VCaP (cell line): Measurements from ENCODE around the gene CYTH1.

Source experiments
- H3K27ac ChIP-seq: fragments of 450-650 bp; 2 replicates; pipeline ENCODE4 v1.5.1; 2017
- TF ChIP-seq, protein P1 (sequence below): fragments of 450-650 bp; conservative IDR thresholded peaks from 2 replicates; pipeline ENCODE4 v1.5.1; 2017; ENCODE audit warnings: mild to moderate bottlenecking, moderate library complexity

The CYTH1 gene

DNA sequence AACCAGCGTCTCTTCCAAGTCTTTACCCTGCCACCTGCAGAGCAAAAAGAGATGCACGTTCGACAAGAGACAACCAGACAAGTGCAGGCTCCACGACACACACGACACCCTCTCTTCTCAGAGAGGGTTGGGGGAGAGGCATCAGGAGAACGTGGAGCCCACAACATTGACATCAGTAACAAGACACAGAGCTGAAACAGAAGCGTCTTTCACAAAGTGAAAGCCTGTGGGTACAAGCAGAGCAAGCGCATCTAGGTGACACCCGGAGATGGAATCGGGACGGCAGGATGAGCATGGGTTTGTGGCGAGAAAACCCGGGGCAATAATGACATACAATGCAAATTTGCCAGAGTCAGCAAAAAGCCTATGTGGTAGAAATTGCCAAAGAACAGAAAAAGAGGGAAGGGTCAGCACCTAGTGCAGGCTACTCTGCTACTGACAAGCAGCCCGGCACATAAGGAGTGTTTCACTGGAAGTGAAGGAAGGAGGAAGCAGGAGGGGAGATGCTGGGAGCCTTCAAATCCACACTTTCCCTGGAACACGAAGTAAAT, 89.5 kb downstream of the CYTH1 start:
- TF ChIP-seq, protein P1, sequence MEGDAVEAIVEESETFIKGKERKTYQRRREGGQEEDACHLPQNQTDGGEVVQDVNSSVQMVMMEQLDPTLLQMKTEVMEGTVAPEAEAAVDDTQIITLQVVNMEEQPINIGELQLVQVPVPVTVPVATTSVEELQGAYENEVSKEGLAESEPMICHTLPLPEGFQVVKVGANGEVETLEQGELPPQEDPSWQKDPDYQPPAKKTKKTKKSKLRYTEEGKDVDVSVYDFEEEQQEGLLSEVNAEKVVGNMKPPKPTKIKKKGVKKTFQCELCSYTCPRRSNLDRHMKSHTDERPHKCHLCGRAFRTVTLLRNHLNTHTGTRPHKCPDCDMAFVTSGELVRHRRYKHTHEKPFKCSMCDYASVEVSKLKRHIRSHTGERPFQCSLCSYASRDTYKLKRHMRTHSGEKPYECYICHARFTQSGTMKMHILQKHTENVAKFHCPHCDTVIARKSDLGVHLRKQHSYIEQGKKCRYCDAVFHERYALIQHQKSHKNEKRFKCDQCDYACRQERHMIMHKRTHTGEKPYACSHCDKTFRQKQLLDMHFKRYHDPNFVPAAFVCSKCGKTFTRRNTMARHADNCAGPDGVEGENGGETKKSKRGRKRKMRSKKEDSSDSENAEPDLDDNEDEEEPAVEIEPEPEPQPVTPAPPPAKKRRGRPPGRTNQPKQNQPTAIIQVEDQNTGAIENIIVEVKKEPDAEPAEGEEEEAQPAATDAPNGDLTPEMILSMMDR, result no peak
- H3K27ac ChIP-seq, result no peak overlapping the region

DNA sequence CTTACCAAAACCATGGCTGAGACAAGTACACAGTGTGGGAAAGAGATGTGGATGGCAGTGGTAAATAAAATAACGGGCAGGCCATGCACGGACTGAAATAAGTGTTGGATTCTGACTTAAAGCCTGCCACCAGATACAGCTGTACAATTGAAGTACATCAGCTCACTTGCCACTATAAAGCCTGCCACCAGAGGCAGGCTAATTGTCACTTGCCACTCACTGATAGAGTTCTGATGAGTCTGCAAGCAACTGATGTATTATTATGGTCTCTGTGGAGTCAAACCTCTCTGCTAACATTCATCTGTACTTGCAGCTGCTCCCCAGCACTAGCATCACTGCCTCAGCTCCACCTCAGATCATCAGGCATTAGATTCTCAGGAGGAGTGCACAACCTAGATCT, 93.0 kb downstream of the CYTH1 start:
- no peak overlapping the region for H3K27ac ChIP-seq
- TF ChIP-seq, protein P1, result peak; percentile 39

DNA sequence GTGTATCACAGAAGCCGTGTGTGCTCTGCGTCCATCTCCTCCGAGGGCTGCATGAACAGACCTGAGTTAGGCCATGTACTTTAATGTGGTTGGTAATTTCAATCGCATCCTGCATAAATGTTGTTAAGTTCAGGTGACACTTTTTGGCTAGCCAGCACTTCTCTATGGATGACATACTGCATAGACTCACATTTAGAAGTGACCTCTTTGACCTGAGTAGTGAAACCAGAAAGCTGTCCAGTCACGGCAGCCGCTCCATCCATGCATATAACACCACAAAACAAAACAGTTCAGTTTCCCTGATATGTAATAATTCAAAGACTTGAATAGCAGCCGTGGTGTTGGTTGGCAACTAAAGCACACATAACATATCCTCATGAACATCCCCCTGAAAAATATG, 94.1 kb downstream of the CYTH1 start:
- H3K27ac ChIP-seq, result no peak overlapping the region
- TF ChIP-seq, protein P1, result no peak

DNA sequence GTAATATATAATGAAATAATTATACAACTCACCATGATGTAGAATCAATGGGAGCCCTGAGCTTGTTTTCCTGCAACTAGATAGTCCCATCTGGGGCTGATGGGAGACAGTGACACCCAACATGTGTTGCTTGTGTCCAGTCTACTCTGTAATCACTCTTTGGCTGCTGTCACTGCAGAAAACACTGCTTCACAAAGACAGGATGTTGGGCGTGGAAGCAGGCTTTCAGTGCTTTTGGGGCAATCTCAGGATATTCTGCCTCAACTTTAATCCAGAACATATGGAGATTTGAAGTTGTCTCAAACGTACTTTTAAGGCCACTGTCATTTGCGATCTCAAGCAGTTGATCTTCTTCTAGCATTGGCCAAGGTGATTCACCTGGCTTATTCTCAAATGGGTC, 94.9 kb downstream of the CYTH1 start:
- TF ChIP-seq, protein P1, result no peak
- no peak overlapping the region for H3K27ac ChIP-seq

DNA sequence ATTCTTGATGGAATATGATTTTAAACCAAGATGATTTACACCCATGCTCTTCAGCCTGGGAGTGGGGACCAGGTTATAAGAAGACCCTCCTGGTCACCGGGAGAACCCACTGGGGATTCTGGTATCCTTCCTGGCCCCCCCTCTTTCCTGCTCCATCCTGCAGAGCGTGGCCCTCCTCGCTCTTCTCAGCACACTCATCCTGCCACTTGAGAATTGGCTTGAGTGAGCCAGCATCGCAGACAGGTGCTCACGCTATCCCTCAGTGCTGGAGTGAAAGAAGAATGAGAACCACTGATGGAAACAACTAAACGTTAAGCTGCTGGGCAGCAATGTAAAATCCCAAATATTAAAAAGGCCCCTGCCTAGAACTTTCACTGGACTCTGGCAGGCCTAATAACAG, 98.0 kb downstream of the CYTH1 start:
- TF ChIP-seq, protein P1, result no peak
- H3K27ac ChIP-seq, result no peak overlapping the region

DNA sequence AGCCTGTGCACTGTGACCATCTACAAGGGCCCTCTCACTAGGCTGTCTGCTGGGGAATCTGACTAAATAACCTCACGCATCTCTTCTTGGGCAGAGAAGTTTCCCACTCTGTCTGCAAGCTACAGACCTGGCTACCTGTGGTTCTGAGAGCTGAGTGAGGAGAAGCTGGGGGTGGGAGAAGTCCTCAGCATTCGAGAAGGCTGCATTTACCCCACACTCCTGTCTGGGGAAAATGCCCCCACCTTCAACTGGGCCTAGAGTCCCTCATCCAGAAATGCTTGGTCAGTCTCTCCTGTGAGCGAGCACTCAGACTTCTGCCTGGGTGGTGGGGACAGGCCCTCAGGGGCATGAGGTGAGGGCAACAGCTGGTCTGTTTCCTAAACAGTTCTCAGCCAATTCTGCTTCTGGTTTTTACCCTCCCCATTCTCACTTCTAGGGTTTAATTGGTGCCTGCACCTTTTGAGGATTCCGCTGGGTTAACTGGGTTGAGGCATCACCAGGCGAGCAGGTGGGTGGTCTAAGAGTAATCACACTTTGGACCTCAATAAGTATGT, 98.6 kb downstream of the CYTH1 start:
- TF ChIP-seq, protein P1, result no peak

DNA sequence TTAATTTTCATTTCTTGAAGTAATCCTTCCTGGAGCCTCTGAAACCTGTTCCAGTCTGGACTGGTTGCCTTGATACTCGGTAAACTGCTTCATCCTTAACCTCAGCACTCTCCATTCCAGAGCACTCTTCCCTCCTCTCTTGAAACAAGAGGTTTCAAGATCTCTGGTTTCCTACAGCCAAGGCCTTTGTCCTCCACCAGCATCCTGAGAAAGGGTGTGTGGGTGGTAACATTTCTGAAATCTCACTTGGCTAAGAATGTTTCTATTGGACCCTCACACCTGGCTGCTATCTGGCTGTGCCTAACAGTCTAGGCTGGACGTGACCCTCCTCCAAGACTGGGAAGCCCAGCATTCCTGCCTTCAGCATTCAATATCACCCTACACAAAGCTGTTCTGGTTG, 99.7 kb downstream of the CYTH1 start:
- no peak overlapping the region for H3K27ac ChIP-seq
- TF ChIP-seq, protein P1, result no peak

More for the DNA sequence above, 98.6 kb downstream of the CYTH1 start:
- H3K27ac ChIP-seq, result no peak overlapping the region
